Raji (cell line): ENCODE measurements around the gene KIF26A.

Experiments
- POLR2A ChIP-seq: IDR thresholded peaks from 2 replicates; pipeline ENCODE4 v1.6.1; 2011; ENCODE audit warnings: low read depth, low read length, control low read depth; ENCODE audit not compliant: insufficient read depth

Gene KIF26A

GRCh38 chr14:104130974-104131651, 7.3 kb upstream of the KIF26A start:
- no peak for TF ChIP-seq POLR2A

- no peak for TF ChIP-seq POLR2A
These were observed 6.2 kb upstream of the KIF26A start for GRCh38 chr14:104131968-104132732.

- TF ChIP-seq POLR2A: no peak
These were observed 5.4 kb upstream of the KIF26A start for GRCh38 chr14:104132981-104133380.

- no peak for TF ChIP-seq POLR2A
These were observed 4.9 kb upstream of the KIF26A start for GRCh38 chr14:104133496-104133895.

- TF ChIP-seq POLR2A: no peak
These were observed 4.1 kb upstream of the KIF26A start for GRCh38 chr14:104134061-104134965.

- no peak for TF ChIP-seq POLR2A
These were observed 3.1 kb upstream of the KIF26A start for GRCh38 chr14:104135121-104135903.

- no peak for TF ChIP-seq POLR2A
These were observed 2.4 kb upstream of the KIF26A start for GRCh38 chr14:104135904-104136471.

- TF ChIP-seq POLR2A: no peak
These were observed 1.7 kb upstream of the KIF26A start for GRCh38 chr14:104136472-104137296.

- TF ChIP-seq POLR2A: no peak
These were observed 890 bp upstream of the KIF26A start for GRCh38 chr14:104137297-104138097.

- no peak for TF ChIP-seq POLR2A
These were observed 502 bp downstream of the KIF26A start for GRCh38 chr14:104138718-104139459.

GRCh38 chr14:104139460-104140212, 1.2 kb downstream of the KIF26A start:
- TF ChIP-seq POLR2A: no peak

- no peak for TF ChIP-seq POLR2A
These were observed 1.8 kb downstream of the KIF26A start for GRCh38 chr14:104140213-104140462.
